DOHH2 (cell line): ENCODE measurements around the gene LAMB3.

Source experiments
- H3F3A ChIP-seq: fragments of 200-600 bp; sonication (generic), shearing (Covaris generic); 2 replicates; pipeline ENCODE4 v1.6.0; 2016; ENCODE audit warnings: antibody characterized with exemption, mild to moderate bottlenecking; ENCODE audit not compliant: control insufficient read depth, insufficient read depth
- H3K27ac ChIP-seq: fragments of 200-600 bp; sonication (generic); 2 replicates; pipeline ENCODE4 v1.5.1; 2014; ENCODE audit warnings: low read depth, mild to moderate bottlenecking, low read length, moderate library complexity
- H3K27me3 ChIP-seq: fragments of 200-600 bp; sonication (generic); 2 replicates; pipeline ENCODE4 v1.6.1; 2014; ENCODE audit warnings: mild to moderate bottlenecking, low read length, mixed read lengths; ENCODE audit not compliant: control insufficient read depth
- H3K36me3 ChIP-seq: fragments of 200-600 bp; sonication (generic); 2 replicates; pipeline ENCODE4 v1.6.1; 2014; ENCODE audit warnings: mild to moderate bottlenecking, low read length, moderate library complexity, mixed read lengths; ENCODE audit not compliant: control insufficient read depth
- H3K4me1 ChIP-seq: fragments of 200-600 bp; sonication (generic); 2 replicates; pipeline ENCODE4 v1.6.1; 2014; ENCODE audit warnings: mild to moderate bottlenecking, low read length, mixed read lengths; ENCODE audit not compliant: control insufficient read depth
- H3K4me2 ChIP-seq: fragments of 200-600 bp; sonication (generic); 2 replicates; pipeline ENCODE4 v1.6.0; 2014; ENCODE audit warnings: mild to moderate bottlenecking, low read length, moderate library complexity
- H3K4me3 ChIP-seq: fragments of 200-600 bp; sonication (generic); 2 replicates; pipeline ENCODE4 v1.5.1; 2014; ENCODE audit warnings: mild to moderate bottlenecking, low read length, mixed read lengths
- H3K79me2 ChIP-seq: fragments of 200-600 bp; sonication (generic); 2 replicates; pipeline ENCODE4 v1.6.1; 2014; ENCODE audit warnings: mild to moderate bottlenecking, low read length, mixed read lengths; ENCODE audit not compliant: control insufficient read depth
- H3K9me2 ChIP-seq: fragments of 200-600 bp; sonication (generic); replicated peaks from 2 replicates; pipeline ENCODE4 v1.6.1; 2014; ENCODE audit warnings: mild to moderate bottlenecking, low read length, mixed read lengths; ENCODE audit not compliant: control insufficient read depth
- H3K9me3 ChIP-seq: fragments of 200-600 bp; sonication (generic); 2 replicates; pipeline ENCODE4 v1.6.1; 2014; ENCODE audit warnings: antibody characterized with exemption, low read length, mixed read lengths; ENCODE audit not compliant: control insufficient read depth, insufficient read depth
- H4K20me1 ChIP-seq: fragments of 200-600 bp; sonication (generic); 2 replicates; pipeline ENCODE4 v1.6.0; 2014; ENCODE audit warnings: low read depth, mild to moderate bottlenecking, antibody characterized with exemption, low read length, moderate library complexity; ENCODE audit not compliant: control insufficient read depth, insufficient read depth
- CTCF ChIP-seq: fragments of 200-600 bp; sonication (generic); IDR thresholded peaks from one replicate; pipeline ENCODE4 v1.5.1; 2014; ENCODE audit warnings: antibody characterized with exemption, mild to moderate bottlenecking, low read depth, low read length; ENCODE audit not compliant: poor library complexity, severe bottlenecking
- EZH2phosphoT487 ChIP-seq: fragments of 200-600 bp; sonication (generic); IDR thresholded peaks from 2 replicates; pipeline ENCODE4 v1.6.1; 2017; ENCODE audit warnings: borderline replicate concordance, mild to moderate bottlenecking, antibody characterized with exemption, low read length, moderate library complexity, mixed read lengths

LAMB3 gene

GRCh38 chr1:209629621-209630382 lies 22.4 kb downstream of the LAMB3 start:
- Histone ChIP-seq H3K27me3 (no peaks in the 10 kb centered on the region), H3K36me3 (no peaks in the 10 kb centered on the region), H3F3A (no peaks in the 10 kb centered on the region), H3K79me2 (no peaks in the 10 kb centered on the region), H3K4me1 (no peaks in the 10 kb centered on the region), H3K9me3 (no peaks in the 10 kb centered on the region), H3K9me2 (no peaks in the 10 kb centered on the region), H3K4me2 (no peak overlapping the region), H3K4me3 (no peak overlapping the region), H3K27ac (no peak overlapping the region), H4K20me1 (no peaks in the 10 kb centered on the region)
- no peak for TF ChIP-seq EZH2phosphoT487
- no peak for TF ChIP-seq CTCF

GRCh38 chr1:209628618-209629299 lies 23.5 kb downstream of the LAMB3 start:
- H3K9me3 ChIP-seq: no peaks in the 10 kb centered on the region
- H3F3A ChIP-seq: no peaks in the 10 kb centered on the region
- H3K4me3 ChIP-seq: no peak overlapping the region
- no peaks in the 10 kb centered on the region for H3K4me1 ChIP-seq
- no peaks in the 10 kb centered on the region for H4K20me1 ChIP-seq
- H3K27ac ChIP-seq: no peak overlapping the region
- no peak for TF ChIP-seq EZH2phosphoT487
- no peak for TF ChIP-seq CTCF
- no peaks in the 10 kb centered on the region for H3K27me3 ChIP-seq
- H3K4me2 ChIP-seq: no peak overlapping the region
- no peaks in the 10 kb centered on the region for H3K36me3 ChIP-seq
- H3K9me2 ChIP-seq: no peaks in the 10 kb centered on the region
- H3K79me2 ChIP-seq: no peaks in the 10 kb centered on the region

GRCh38 chr1:209627732-209628196 lies 24.5 kb downstream of the LAMB3 start:
- Histone ChIP-seq H3K4me3 (no peak overlapping the region), H3K36me3 (no peaks in the 10 kb centered on the region)

More at GRCh38 chr1:209627732-209628196, 24.5 kb downstream of the LAMB3 start:
- Histone ChIP-seq H3K27me3 (no peaks in the 10 kb centered on the region), H3K9me3 (no peaks in the 10 kb centered on the region), H3F3A (no peaks in the 10 kb centered on the region), H3K27ac (no peak overlapping the region), H3K4me1 (no peaks in the 10 kb centered on the region), H4K20me1 (no peaks in the 10 kb centered on the region), H3K9me2 (no peaks in the 10 kb centered on the region), H3K4me2 (no peak overlapping the region), H3K79me2 (no peaks in the 10 kb centered on the region)
- TF ChIP-seq CTCF (peak; percentile 95), EZH2phosphoT487 (no peak)
